Immature natural killer cell (primary cell): ENCODE results near the gene C1orf56. TPM values are rescaled to one million over a fixed set of nuclear protein-coding genes. Genes with fewer than 3 reads are reported as not detected.
A peak's percentile ranks its signal among the peaks of the same experiment; 100 is the strongest.

Source experiments
- DNase-seq, 3 donors: peaks; one replicate each; pipeline ENCODE4 v3.0.0; 2022; ENCODE audit warnings: mixed read lengths in 1 of 3
- H3K27ac Mint-ChIP-seq, 6 donors: one replicate each; pipeline ENCODE4 v1.8.0; 2020; ENCODE audit warnings: mixed read lengths in 6 of 6, mild to moderate bottlenecking in 5 of 6, inconsistent platforms in 4 of 6, moderate library complexity in 3 of 6
- H3K27me3 Mint-ChIP-seq, 3 donors: one replicate each; pipeline ENCODE4 v1.8.0; 2020 to 2021; ENCODE audit warnings: low read depth in 3 of 3, mild to moderate bottlenecking in 3 of 3, mixed read lengths in 3 of 3, moderate library complexity in 3 of 3, inconsistent platforms in 1 of 3
- H3K36me3 Mint-ChIP-seq, 3 donors: one replicate each; pipeline ENCODE4 v1.8.0; 2020; ENCODE audit warnings: mixed read lengths in 3 of 3, inconsistent platforms in 2 of 3, mild to moderate bottlenecking in 2 of 3
- H3K4me1 Mint-ChIP-seq, 2 donors: one replicate each; pipeline ENCODE4 v1.8.0; 2020; ENCODE audit warnings: inconsistent platforms in 2 of 2, mild to moderate bottlenecking in 2 of 2, mixed read lengths in 2 of 2, moderate library complexity in 1 of 2
- H3K4me3 Mint-ChIP-seq, 5 donors: one replicate each; pipeline ENCODE4 v1.8.0; 2020; ENCODE audit warnings: mild to moderate bottlenecking in 5 of 5, mixed read lengths in 5 of 5, inconsistent platforms in 3 of 5, moderate library complexity in 3 of 5
- H3K9me3 Mint-ChIP-seq, 6 donors: one replicate each; pipeline ENCODE4 v1.8.0; 2020; ENCODE audit warnings: mild to moderate bottlenecking in 6 of 6, mixed read lengths in 6 of 6, inconsistent platforms in 4 of 6, moderate library complexity in 3 of 6
- polyA plus RNA-seq, 3 donors: library from polyadenylated mRNA; unstranded; fragments of 300-500 nt; fragmentation: Illumina TruSeq; gene quantifications; one replicate each; pipeline ENCODE4 v1.2.3, GENCODE V29; 2021

The C1orf56 gene
- polyA plus RNA-seq, 3 donors from 2014 or later: 4.0 to 7.0 (median 4.3) TPM

GRCh38 chr1:151008244-151009205 lies 39.0 kb upstream of the C1orf56 start, which contains the start of gene PRUNE1:
Gene PRUNE1 (plus strand): TSS chr1:151008449. CDS start chr1:151008633, 184 bp downstream.
- Mint-ChIP-seq H3K4me1 (peaks cover 65 to 77% of the 10 kb centered on the region in 2 donors), H3K36me3 (peaks cover 4 to 7% (median 5%) of the 10 kb centered on the region in 3 donors), H3K4me3 (peak within 1 kb of the TSS; percentile 94 to 96 (median 95)), H3K27me3 (peaks cover 11 to 14% (median 12%) of the 10 kb centered on the region in 3 donors), H3K27ac (peak within 1 kb of the TSS; percentile 95 to 100 (median 98)), H3K9me3 (no peaks in the 10 kb centered on the region)
- peak; percentile 95 to 96 (median 95) for DNase-seq

- Mint-ChIP-seq H3K9me3 (no peaks in the 10 kb centered on the region), H3K27ac (peak overlapping the region; percentile 95 to 100 (median 98)), H3K36me3 (peaks cover 4 to 8% (median 5%) of the 10 kb centered on the region in 3 donors), H3K4me3 (peak overlapping the region; percentile 94 to 96 (median 95)), H3K4me1 (peaks cover 64 to 76% of the 10 kb centered on the region in 2 donors), H3K27me3 (peaks cover 11 to 14% (median 12%) of the 10 kb centered on the region in 3 donors)
- DNase-seq: no peak
Measured at GRCh38 chr1:151009206-151009587, 38.4 kb upstream of the C1orf56 start.

- H3K36me3 Mint-ChIP-seq: peaks cover 4 to 8% (median 5%) of the 10 kb centered on the region in 3 donors
- peak overlapping the region; percentile 94 to 96 (median 95) for H3K4me3 Mint-ChIP-seq
- DNase-seq: no peak
- H3K4me1 Mint-ChIP-seq: peaks cover 62 to 74% of the 10 kb centered on the region in 2 donors
- H3K27me3 Mint-ChIP-seq: peaks cover 12 to 14% (median 13%) of the 10 kb centered on the region in 3 donors
- no peaks in the 10 kb centered on the region for H3K9me3 Mint-ChIP-seq
- H3K27ac Mint-ChIP-seq: peak overlapping the region; percentile 95 to 100 (median 98)
Measured at GRCh38 chr1:151009674-151010345, 37.7 kb upstream of the C1orf56 start.

GRCh38 chr1:151010346-151010726 lies 37.2 kb upstream of the C1orf56 start:
- Mint-ChIP-seq H3K27ac (peak overlapping the region in 3 of 6 donors; percentile 77 to 98 (median 95)), H3K27me3 (peaks cover 12 to 14% (median 13%) of the 10 kb centered on the region in 3 donors), H3K36me3 (peaks cover 4 to 8% (median 5%) of the 10 kb centered on the region in 3 donors), H3K4me1 (peaks cover 62 to 68% of the 10 kb centered on the region in 2 donors), H3K9me3 (no peaks in the 10 kb centered on the region), H3K4me3 (peak overlapping the region in 3 of 5 donors; percentile 33 to 95 (median 94))
- no peak for DNase-seq

- peaks cover 52 to 59% of the 10 kb centered on the region in 2 donors for H3K4me1 Mint-ChIP-seq
- no peak for DNase-seq
- no peaks in the 10 kb centered on the region for H3K9me3 Mint-ChIP-seq
- H3K4me3 Mint-ChIP-seq: peak overlapping the region in 4 of 5 donors; percentile 10 to 53 (median 37)
- peak overlapping the region; percentile 39 to 87 (median 68) for H3K27ac Mint-ChIP-seq
- peaks cover 8 to 10% (median 10%) of the 10 kb centered on the region in 3 donors for H3K27me3 Mint-ChIP-seq
- peaks cover 4 to 8% (median 5%) of the 10 kb centered on the region in 3 donors for H3K36me3 Mint-ChIP-seq
Measured at GRCh38 chr1:151011154-151011850, 36.2 kb upstream of the C1orf56 start.

GRCh38 chr1:151012684-151013471 lies 34.7 kb upstream of the C1orf56 start:
- peaks cover 4 to 8% (median 5%) of the 10 kb centered on the region in 3 donors for H3K36me3 Mint-ChIP-seq
- H3K4me3 Mint-ChIP-seq: no peak overlapping the region
- peak overlapping the region in 2 of 6 donors; percentile 40 to 44 for H3K27ac Mint-ChIP-seq
- no peak for DNase-seq
- H3K27me3 Mint-ChIP-seq: peaks cover 5 to 8% (median 5%) of the 10 kb centered on the region in 3 donors
- peaks cover 36 to 43% of the 10 kb centered on the region in 2 donors for H3K4me1 Mint-ChIP-seq
- H3K9me3 Mint-ChIP-seq: no peaks in the 10 kb centered on the region

GRCh38 chr1:151013518-151013917 lies 34.0 kb upstream of the C1orf56 start:
- H3K4me3 Mint-ChIP-seq: no peak overlapping the region
- H3K27me3 Mint-ChIP-seq: peaks cover 0 to 4% (median 2%) of the 10 kb centered on the region in 3 donors
- H3K36me3 Mint-ChIP-seq: peaks cover 8 to 14% (median 9%) of the 10 kb centered on the region in 3 donors
- H3K9me3 Mint-ChIP-seq: no peaks in the 10 kb centered on the region
- DNase-seq: no peak
- H3K4me1 Mint-ChIP-seq: peaks cover 30 to 37% of the 10 kb centered on the region in 2 donors
- no peak overlapping the region for H3K27ac Mint-ChIP-seq

GRCh38 chr1:151024540-151025146 lies 22.9 kb upstream of the C1orf56 start:
- Mint-ChIP-seq H3K27ac (peak overlapping the region; percentile 52 to 90 (median 57)), H3K4me3 (peak overlapping the region in 4 of 5 donors; percentile 47 to 67 (median 62)), H3K4me1 (peaks cover 7 to 8% of the 10 kb centered on the region in 2 donors), H3K9me3 (no peaks in the 10 kb centered on the region), H3K36me3 (peaks cover 13 to 32% (median 17%) of the 10 kb centered on the region in 3 donors), H3K27me3 (peaks cover 0 to 2% (median 0%) of the 10 kb centered on the region in 3 donors)
- DNase-seq: peak; percentile 82 to 84 (median 83)

GRCh38 chr1:151026460-151026859 lies 21.1 kb upstream of the C1orf56 start:
- DNase-seq: no peak
- no peak overlapping the region for H3K27ac Mint-ChIP-seq
- H3K36me3 Mint-ChIP-seq: peaks cover 19 to 34% (median 23%) of the 10 kb centered on the region in 3 donors
- H3K9me3 Mint-ChIP-seq: no peaks in the 10 kb centered on the region
- peaks cover 7 to 8% of the 10 kb centered on the region in 2 donors for H3K4me1 Mint-ChIP-seq
- peaks cover 0 to 2% (median 0%) of the 10 kb centered on the region in 3 donors for H3K27me3 Mint-ChIP-seq
- no peak overlapping the region for H3K4me3 Mint-ChIP-seq

GRCh38 chr1:151032164-151032563 lies 15.4 kb upstream of the C1orf56 start:
- H3K9me3 Mint-ChIP-seq: no peaks in the 10 kb centered on the region

GRCh38 chr1:151035167-151035566 lies 12.4 kb upstream of the C1orf56 start:
- no peak for DNase-seq
- no peak overlapping the region for H3K4me3 Mint-ChIP-seq
- no peaks in the 10 kb centered on the region for H3K27me3 Mint-ChIP-seq
- H3K27ac Mint-ChIP-seq: peak overlapping the region in 4 of 6 donors; percentile 26 to 64 (median 37)
- H3K4me1 Mint-ChIP-seq: no peaks in the 10 kb centered on the region
- no peaks in the 10 kb centered on the region for H3K9me3 Mint-ChIP-seq
- H3K36me3 Mint-ChIP-seq: peaks cover 20 to 29% (median 24%) of the 10 kb centered on the region in 3 donors

More at GRCh38 chr1:151032164-151032563, 15.4 kb upstream of the C1orf56 start:
- H3K4me3 Mint-ChIP-seq: no peak overlapping the region
- H3K27me3 Mint-ChIP-seq: no peaks in the 10 kb centered on the region
- no peaks in the 10 kb centered on the region for H3K4me1 Mint-ChIP-seq
- no peak overlapping the region for H3K27ac Mint-ChIP-seq
- peaks cover 30 to 39% (median 35%) of the 10 kb centered on the region in 3 donors for H3K36me3 Mint-ChIP-seq
- DNase-seq: no peak

- H3K4me3 Mint-ChIP-seq: no peak within 1 kb of the TSS
- peak within 1 kb of the TSS in 5 of 6 donors; percentile 33 to 78 (median 36) for H3K27ac Mint-ChIP-seq
Measured at GRCh38 chr1:151036356-151036755, 11.2 kb upstream of the C1orf56 start, which contains the start of gene BNIPL. Gene BNIPL (plus strand): TSS chr1:151036586. CDS start chr1:151036726, 140 bp downstream.

More at GRCh38 chr1:151036356-151036755, 11.2 kb upstream of the C1orf56 start, which contains the start of gene BNIPL:
- H3K9me3 Mint-ChIP-seq: no peaks in the 10 kb centered on the region
- peaks cover 0 to 2% (median 0%) of the 10 kb centered on the region in 3 donors for H3K27me3 Mint-ChIP-seq
- H3K36me3 Mint-ChIP-seq: peaks cover 16 to 25% (median 23%) of the 10 kb centered on the region in 3 donors
- no peaks in the 10 kb centered on the region for H3K4me1 Mint-ChIP-seq
- no peak for DNase-seq
